K562 (cell line): ENCODE measurements around the gene PAK1IP1. TPM values are rescaled to one million over a fixed set of nuclear protein-coding genes. Genes with fewer than 3 reads are reported as not detected.
A peak's percentile ranks its signal among the peaks of the same experiment; 100 is the strongest.

Experiments
- BCLAF1 ChIP-seq, 2 experiments: fragments of 450-650 bp in 1 of 2; IDR thresholded peaks; 2 replicates each; pipeline ENCODE4 v1.6.1; 2011 to 2017; ENCODE audit warnings: low read depth in 2 of 2, antibody characterized with exemption in 1 of 2, borderline replicate concordance in 1 of 2, low read length in 1 of 2, mild to moderate bottlenecking in 1 of 2, mixed read lengths in 1 of 2; ENCODE audit not compliant: control insufficient read depth in 1 of 2
- MGA ChIP-seq: fragments of 450-650 bp; IDR thresholded peaks from 2 replicates; pipeline ENCODE4 v1.6.1; 2016; ENCODE audit warnings: mild to moderate bottlenecking, moderate library complexity
- RBM39 ChIP-seq: fragments of 200-400 bp; formaldehyde crosslinking; optimal IDR thresholded peaks from 2 replicates; pipeline ENCODE3; 2018; ENCODE audit warnings: low read depth, low read length
- YY1 ChIP-seq, 3 experiments: IDR thresholded peaks; 2 replicates each; pipeline ENCODE4 v1.6.1; 2011; ENCODE audit warnings: low read length in 2 of 3, mild to moderate bottlenecking in 2 of 3, moderate library complexity in 2 of 3, borderline replicate concordance in 1 of 3, control low read depth in 1 of 3, low read depth in 1 of 3; ENCODE audit not compliant: insufficient read depth in 3 of 3, insufficient replicate concordance in 2 of 3, control insufficient read depth in 1 of 3, insufficient read length in 1 of 3; ENCODE audit errors: extremely low read depth in 1 of 3
- polyA plus RNA-seq, 8 experiments: library from polyadenylated mRNA; depleted of rRNA in 4 of 8; stranded (reverse) in 5 of 8; unstranded in 3 of 8; fragments of >200 nt; fragmentation: Nextera tagmentation in 2 of 8; fragmentation: Illumina TruSeq in 1 of 8; extraction: Ambion mirVana in 2 of 8; extraction: Trizol in 1 of 8; gene quantifications; 2 replicates each; pipeline versions ENCODE4 v1.2.1 to v1.2.3, GENCODE V29; 2011 to 2014; ENCODE audit warnings: inconsistent platforms in 1 of 8, missing spikeins in 1 of 8
- total RNA-seq, 7 experiments: library from RNA; depleted of rRNA in 6 of 7; stranded (reverse); fragments of >200 nt in 6 of 7; fragmentation: Illumina TruSeq in 2 of 7; extraction: Trizol in 2 of 7; gene quantifications; 2 replicates each; pipeline versions ENCODE4 v1.2.1 to v1.2.3, GENCODE V29; 2011 to 2021; ENCODE audit warnings: low replicate concordance in 1 of 7
- TF ChIP-seq, protein P1 (sequence below), 2 experiments: fragments of 250-450 bp in 1 of 2; fragments of 450-650 bp in 1 of 2; sonication (Bioruptor Pico) in 1 of 2; IDR thresholded peaks; 2 replicates each; pipeline versions ENCODE4 v1.6.1 to v1.8.0; 2016 to 2021; ENCODE audit warnings: mild to moderate bottlenecking in 2 of 2, moderate library complexity in 2 of 2, missing compliant biosample characterization in 1 of 2, missing genetic modification characterization in 1 of 2

PAK1IP1 gene
- total and polyA plus RNA-seq, 9 of the 15 experiments (the other 6 are each of a cell fraction or from before 2014, with no cell fraction given): 50.0 to 200 (median 87.0) TPM

- TF ChIP-seq MGA: no peak; the same call in none of the 2 replicates
- no peak for TF ChIP-seq RBM39
- TF ChIP-seq BCLAF1 (IDR thresholded peaks at IDR 0.05; ENCODE audit: borderline replicate concordance in 1 of 2, control insufficient read depth in 1 of 2, low read depth in 2 of 2, low read length in 1 of 2): 0 out of 4 replicates have a peak, but pooled peaks of 1 of the 2 experiments have one; percentile 34
- TF ChIP-seq, protein P1, sequence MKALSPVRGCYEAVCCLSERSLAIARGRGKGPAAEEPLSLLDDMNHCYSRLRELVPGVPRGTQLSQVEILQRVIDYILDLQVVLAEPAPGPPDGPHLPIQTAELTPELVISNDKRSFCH (CRISPR knock-in tag; IDR thresholded peaks at IDR 0.05): no peak
- TF ChIP-seq, protein P1 (tag; IDR thresholded peaks at IDR 0.05): peak; percentile 34; the same call in 1 of the 2 replicates
- TF ChIP-seq YY1 (IDR thresholded peaks at IDR 0.05; ENCODE audit: borderline replicate concordance in 1 of 3, control insufficient read depth in 1 of 3, extremely low read depth in 1 of 3, insufficient read depth in 3 of 3, insufficient read length in 1 of 3, insufficient replicate concordance in 2 of 3, low read depth in 1 of 3, low read length in 2 of 3): peak in 2 of 3 experiments; percentile 56 to 67
Observed at GRCh38 chr6:10722820-10723566, 28.2 kb downstream of the PAK1IP1 start, which contains the start of gene TMEM14C (continued).
